Bronchial epithelial cell (primary cell): Measurements from ENCODE around the gene CIZ1. TPM values are rescaled to one million over a fixed set of nuclear protein-coding genes. Genes with fewer than 3 reads are reported as not detected.
A peak's percentile ranks its signal among the peaks of the same experiment; 100 is the strongest.

ENCODE experiments used
- DNase-seq: peaks from one replicate; pipeline ENCODE4 v3.0.0-alpha.2; 2010; ENCODE audit warnings: low read depth
- FAIRE-seq: peaks from 2 replicates; lab custom pipeline; 2011; peaks lifted over from hg19 to GRCh38; lab: Jason Lieb, UNC
- H3K27me3 ChIP-seq: 2 replicates; pipeline ENCODE4 v1.5.1; 2011; ENCODE audit warnings: low read length; ENCODE audit not compliant: control insufficient read depth, insufficient read depth
- H3K36me3 ChIP-seq: 2 replicates; pipeline ENCODE4 v1.5.1; 2011; ENCODE audit warnings: low read length; ENCODE audit not compliant: control insufficient read depth, insufficient read depth
- H3K4me3 ChIP-seq: 2 replicates; pipeline ENCODE4 v1.5.1; 2011; ENCODE audit warnings: mild to moderate bottlenecking, low read depth, low read length, control low read depth
- CTCF ChIP-seq: IDR thresholded peaks from 2 replicates; pipeline ENCODE4 v1.5.1; 2011; ENCODE audit warnings: mild to moderate bottlenecking, moderate library complexity, low read length, control low read depth, inconsistent platforms; ENCODE audit not compliant: insufficient read depth, severe bottlenecking
- total RNA-seq: library from RNA; depleted of rRNA; stranded (reverse); fragments of >200 nt; gene quantifications from 2 replicates; pipeline ENCODE4 v1.2.1, GENCODE V29; 2014

CIZ1 gene
- total RNA-seq, 1 donor from 2014 or later: 15.0 TPM

GRCh38 chr9:128203707-128204551 lies 12.6 kb upstream of the CIZ1 start:
- no peak for TF ChIP-seq CTCF
- FAIRE-seq: no peak
- Histone ChIP-seq H3K36me3 (no peaks in the 10 kb centered on the region), H3K4me3 (peak overlapping the region; percentile 48), H3K27me3 (peaks cover 2% of the 10 kb centered on the region)
- DNase-seq: no peak

- H3K36me3 ChIP-seq: no peaks in the 10 kb centered on the region
- FAIRE-seq: no peak
- TF ChIP-seq CTCF: peak; percentile 67
- H3K4me3 ChIP-seq: peak within 1 kb of the TSS; percentile 48
- DNase-seq: peak; percentile 21
- peaks cover 2% of the 10 kb centered on the region for H3K27me3 ChIP-seq
These were observed 11.8 kb upstream of the CIZ1 start, which contains the start of gene DNM1 for GRCh38 chr9:128203024-128203706. DNM1 (plus strand) TSS chr9:128203379; CDS start chr9:128203471, 92 bp downstream.

GRCh38 chr9:128202648-128203023 lies 11.3 kb upstream of the CIZ1 start:
- H3K4me3 ChIP-seq: no peak overlapping the region
- no peak for FAIRE-seq
- TF ChIP-seq CTCF: no peak

GRCh38 chr9:128201441-128202369 lies 10.3 kb upstream of the CIZ1 start:
- FAIRE-seq (no peak), DNase-seq (no peak)
- no peaks in the 10 kb centered on the region for H3K36me3 ChIP-seq
- no peak overlapping the region for H3K4me3 ChIP-seq
- TF ChIP-seq CTCF: no peak
- peaks cover 2% of the 10 kb centered on the region for H3K27me3 ChIP-seq

More at GRCh38 chr9:128202648-128203023, 11.3 kb upstream of the CIZ1 start:
- no peak for DNase-seq
- Histone ChIP-seq H3K36me3 (no peaks in the 10 kb centered on the region), H3K27me3 (peaks cover 2% of the 10 kb centered on the region)

GRCh38 chr9:128193469-128194096 lies 2.2 kb upstream of the CIZ1 start:
- TF ChIP-seq CTCF: no peak
- DNase-seq: no peak
- H3K27me3 ChIP-seq: no peaks in the 10 kb centered on the region
- H3K36me3 ChIP-seq: peaks cover 4% of the 10 kb centered on the region
- no peak for FAIRE-seq
- no peak overlapping the region for H3K4me3 ChIP-seq
